Endodermal cell (in vitro differentiated cells): ENCODE results near the gene ABCC6. TPM values are rescaled to one million over a fixed set of nuclear protein-coding genes. Genes with fewer than 3 reads are reported as not detected.

Source experiments
- DNase-seq: peaks from one replicate; pipeline ENCODE4 v3.0.0-alpha.2; 2017
- H3K27ac ChIP-seq: 2 replicates; pipeline ENCODE4 v1.5.1; 2013; ENCODE audit warnings: mild to moderate bottlenecking, low read depth, low read length, moderate library complexity
- H3K27me3 ChIP-seq: 2 replicates; pipeline ENCODE4 v1.6.1; 2013; ENCODE audit warnings: mild to moderate bottlenecking, low read length, moderate library complexity; ENCODE audit not compliant: insufficient read depth, control insufficient read depth, poor library complexity, severe bottlenecking
- H3K36me3 ChIP-seq: 2 replicates; pipeline ENCODE4 v1.7.0; 2013; ENCODE audit warnings: mild to moderate bottlenecking, low read length, moderate library complexity; ENCODE audit not compliant: control insufficient read depth, insufficient read depth
- H3K4me1 ChIP-seq: one replicate; pipeline ENCODE4 v1.7.0; 2013; ENCODE audit warnings: low read length; ENCODE audit not compliant: control insufficient read depth, insufficient read depth
- H3K4me3 ChIP-seq: 2 replicates; pipeline ENCODE4 v1.5.1; 2013; ENCODE audit warnings: mild to moderate bottlenecking, low read length, moderate library complexity
- H3K9ac ChIP-seq: 2 replicates; pipeline ENCODE4 v1.6.1; 2013; ENCODE audit warnings: mild to moderate bottlenecking, low read length, moderate library complexity; ENCODE audit not compliant: poor library complexity, severe bottlenecking; ENCODE audit errors: extremely low read depth
- H3K9me3 ChIP-seq: 2 replicates; pipeline ENCODE4 v1.6.1; 2013; ENCODE audit warnings: mild to moderate bottlenecking, low read length, moderate library complexity; ENCODE audit not compliant: control insufficient read depth
- H3K27ac Mint-ChIP-seq: 2 replicates; pipeline ENCODE4 v1.8.0; 2020; ENCODE audit warnings: mixed read lengths
- H3K27me3 Mint-ChIP-seq: 2 replicates; pipeline ENCODE4 v1.8.0; 2021; ENCODE audit warnings: mild to moderate bottlenecking, mixed read lengths; ENCODE audit not compliant: insufficient read depth
- H3K36me3 Mint-ChIP-seq: 2 replicates; pipeline ENCODE4 v1.8.0; 2020; ENCODE audit warnings: low read depth, mixed read lengths
- H3K4me1 Mint-ChIP-seq: 2 replicates; pipeline ENCODE4 v1.8.0; 2020; ENCODE audit warnings: mixed read lengths
- H3K4me3 Mint-ChIP-seq: 2 replicates; pipeline ENCODE4 v1.8.0; 2020; ENCODE audit warnings: mild to moderate bottlenecking, moderate library complexity, mixed read lengths
- H3K9me3 Mint-ChIP-seq: 2 replicates; pipeline ENCODE4 v1.8.0; 2020; ENCODE audit warnings: mild to moderate bottlenecking, mixed read lengths
- WGBS, 2 experiments: methylation state at CpG; one replicate each; pipeline versions ENCODE4 v1.1.5 to v1.1.7; 2013; ENCODE audit warnings: missing lambda C conversion rate in 2 of 2, mixed read lengths in 1 of 2; ENCODE audit not compliant: insufficient coverage in 1 of 2, insufficient read length in 1 of 2; 5-methylcytosine and 5-hydroxymethylcytosine counted together
- total RNA-seq, 2 donors: library from RNA; stranded (reverse); fragmentation: NEBNext Ultra II Directional in 1 of 2; extraction: Animal tissue kit (Norgen Biotek cat#: 25700) in 1 of 2; gene quantifications; 2 replicates in 1 of 2; 3 replicates in 1 of 2; pipeline ENCODE4 v1.2.1, GENCODE V29; 2021
- TF ChIP-seq, protein P1 (sequence below): fragments of 200-600 bp; sonication (generic); conservative IDR thresholded peaks from 2 replicates; pipeline ENCODE4 v1.5.0; 2021; ENCODE audit warnings: antibody characterized with exemption, mild to moderate bottlenecking

Gene ABCC6
- total RNA-seq, 2 donors from 2014 or later: 6.5 to 7.8 TPM

DNA sequence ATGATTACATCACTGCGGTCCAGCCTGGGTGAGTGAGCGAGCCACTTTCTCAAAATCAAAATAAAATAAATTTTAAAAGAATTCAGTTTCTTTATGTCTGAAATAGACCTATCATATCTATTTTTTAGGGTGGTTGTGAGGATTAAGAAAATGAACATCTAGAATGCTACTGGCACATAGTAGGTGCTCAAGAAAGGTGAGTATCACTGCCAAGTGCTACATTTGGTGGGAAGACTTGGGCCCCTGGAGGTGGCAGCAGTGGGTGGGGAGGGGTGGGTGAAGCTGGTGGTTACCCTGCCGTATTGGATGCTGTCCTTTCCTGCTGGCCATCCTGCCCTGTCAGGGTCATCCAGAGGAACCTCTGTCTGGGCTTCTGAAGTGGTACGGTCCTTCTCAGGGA lies 50.3 kb downstream of the ABCC6 start:
- no peaks in the 10 kb centered on the region for H3K4me1 Mint-ChIP-seq
- no peaks in the 10 kb centered on the region for H3K36me3 ChIP-seq
- H3K27ac Mint-ChIP-seq: no peak overlapping the region
- no peak overlapping the region for H3K27ac ChIP-seq
- H3K9me3 ChIP-seq: peaks cover 6% of the 10 kb centered on the region
- no peaks in the 10 kb centered on the region for H3K4me1 ChIP-seq
- H3K4me3 Mint-ChIP-seq: no peak overlapping the region
- H3K27me3 Mint-ChIP-seq: no peaks in the 10 kb centered on the region
- H3K27me3 ChIP-seq: no peaks in the 10 kb centered on the region
- peaks cover 11% of the 10 kb centered on the region for H3K9me3 Mint-ChIP-seq
- no peak for DNase-seq
- H3K4me3 ChIP-seq: no peak overlapping the region
- TF ChIP-seq, protein P1, sequence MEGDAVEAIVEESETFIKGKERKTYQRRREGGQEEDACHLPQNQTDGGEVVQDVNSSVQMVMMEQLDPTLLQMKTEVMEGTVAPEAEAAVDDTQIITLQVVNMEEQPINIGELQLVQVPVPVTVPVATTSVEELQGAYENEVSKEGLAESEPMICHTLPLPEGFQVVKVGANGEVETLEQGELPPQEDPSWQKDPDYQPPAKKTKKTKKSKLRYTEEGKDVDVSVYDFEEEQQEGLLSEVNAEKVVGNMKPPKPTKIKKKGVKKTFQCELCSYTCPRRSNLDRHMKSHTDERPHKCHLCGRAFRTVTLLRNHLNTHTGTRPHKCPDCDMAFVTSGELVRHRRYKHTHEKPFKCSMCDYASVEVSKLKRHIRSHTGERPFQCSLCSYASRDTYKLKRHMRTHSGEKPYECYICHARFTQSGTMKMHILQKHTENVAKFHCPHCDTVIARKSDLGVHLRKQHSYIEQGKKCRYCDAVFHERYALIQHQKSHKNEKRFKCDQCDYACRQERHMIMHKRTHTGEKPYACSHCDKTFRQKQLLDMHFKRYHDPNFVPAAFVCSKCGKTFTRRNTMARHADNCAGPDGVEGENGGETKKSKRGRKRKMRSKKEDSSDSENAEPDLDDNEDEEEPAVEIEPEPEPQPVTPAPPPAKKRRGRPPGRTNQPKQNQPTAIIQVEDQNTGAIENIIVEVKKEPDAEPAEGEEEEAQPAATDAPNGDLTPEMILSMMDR: no peak
- H3K36me3 Mint-ChIP-seq: peaks cover 10% of the 10 kb centered on the region
- H3K9ac ChIP-seq: no peak overlapping the region
- 83 to 94% methylated on average over 2 of the region's 4 CpGs for WGBS, 2 experiments

DNA sequence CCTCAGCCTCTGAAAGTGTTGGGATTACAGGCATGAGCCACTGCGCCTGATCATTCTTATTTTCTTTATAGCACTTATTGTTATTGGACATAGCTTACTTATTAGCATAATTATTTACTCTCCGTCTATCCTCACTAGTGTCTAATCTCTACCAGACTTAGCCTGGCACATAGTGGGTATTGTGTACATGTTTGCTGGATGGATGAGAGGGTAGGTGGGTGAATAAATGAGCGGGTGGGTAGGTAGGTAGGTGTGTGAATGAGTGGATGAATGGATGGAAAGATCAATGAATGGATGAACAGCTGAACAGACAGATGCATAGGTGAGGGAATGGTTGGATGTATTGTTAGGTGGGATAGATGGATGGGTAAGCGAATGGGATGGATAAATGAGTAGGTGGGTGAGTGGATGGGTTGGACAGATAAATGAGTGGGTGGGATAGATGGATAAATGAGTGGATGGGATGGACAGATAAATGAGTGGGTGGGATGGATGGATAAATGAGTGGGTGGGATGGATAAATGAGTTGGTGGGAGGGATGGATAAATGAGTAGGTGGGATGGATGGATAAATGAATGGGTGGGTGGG lies 51.9 kb downstream of the ABCC6 start:
- no peak overlapping the region for H3K27ac ChIP-seq
- peaks cover 6% of the 10 kb centered on the region for H3K9me3 Mint-ChIP-seq
- no peaks in the 10 kb centered on the region for H3K4me1 Mint-ChIP-seq
- peaks cover 7% of the 10 kb centered on the region for H3K36me3 Mint-ChIP-seq
- H3K4me3 Mint-ChIP-seq: no peak overlapping the region
- TF ChIP-seq, protein P1: no peak
- no peaks in the 10 kb centered on the region for H3K27me3 Mint-ChIP-seq
- H3K27ac Mint-ChIP-seq: no peak overlapping the region
- no peak overlapping the region for H3K4me3 ChIP-seq
- H3K27me3 ChIP-seq: no peaks in the 10 kb centered on the region
- no peak for DNase-seq
- H3K4me1 ChIP-seq: no peaks in the 10 kb centered on the region
- H3K9ac ChIP-seq: no peak overlapping the region
- H3K9me3 ChIP-seq: peaks cover 4% of the 10 kb centered on the region
- no peaks in the 10 kb centered on the region for H3K36me3 ChIP-seq
- 88 to 91% methylated on average over 1 to 4 of the region's 4 CpGs for WGBS, 2 experiments

DNA sequence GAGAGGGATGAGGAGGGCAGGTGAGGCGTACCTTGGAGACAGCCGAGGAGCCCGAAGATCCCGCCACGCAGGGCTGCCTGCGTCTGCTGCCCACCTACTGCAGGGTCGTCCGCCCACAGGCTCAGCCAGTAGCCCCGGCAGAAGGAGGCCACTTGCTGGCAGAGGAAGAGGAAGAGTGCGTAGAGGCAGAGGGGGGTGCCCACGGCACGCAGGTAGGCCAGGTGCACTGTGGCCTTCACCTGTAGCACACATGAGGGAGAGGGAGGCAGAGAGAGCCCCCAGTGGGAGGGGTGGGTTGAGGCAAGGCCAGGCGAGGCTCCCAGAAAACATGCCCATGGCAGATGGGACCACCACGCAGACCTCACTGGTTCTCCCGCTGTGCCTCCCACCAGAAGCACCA lies 53.7 kb downstream of the ABCC6 start:
- H3K36me3 ChIP-seq: no peaks in the 10 kb centered on the region
- Mint-ChIP-seq H3K36me3 (no peaks in the 10 kb centered on the region), H3K4me3 (no peak overlapping the region), H3K9me3 (no peaks in the 10 kb centered on the region), H3K27ac (no peak overlapping the region), H3K4me1 (no peaks in the 10 kb centered on the region), H3K27me3 (no peaks in the 10 kb centered on the region)
- no peak overlapping the region for H3K9ac ChIP-seq
- H3K4me3 ChIP-seq: no peak overlapping the region
- no peaks in the 10 kb centered on the region for H3K27me3 ChIP-seq
- H3K9me3 ChIP-seq: no peaks in the 10 kb centered on the region
- WGBS, 2 experiments: 79 to 92% methylated on average over 2 to 15 of the region's 15 CpGs
- DNase-seq: no peak
- no peaks in the 10 kb centered on the region for H3K4me1 ChIP-seq
- TF ChIP-seq, protein P1: no peak
- H3K27ac ChIP-seq: no peak overlapping the region
